KMS-11 (cell line): ENCODE results near the gene JAKMIP1.

Experiments used
- H2AFZ ChIP-seq: fragments of 200-600 bp; sonication (generic); 2 replicates; pipeline ENCODE4 v1.6.1; 2016; ENCODE audit warnings: antibody characterized with exemption, mixed run types, low read depth
- H3K27ac ChIP-seq: fragments of 200-600 bp; sonication (generic); 2 replicates; pipeline ENCODE4 v1.6.1; 2016; ENCODE audit warnings: mild to moderate bottlenecking, mixed run types
- H3K27me3 ChIP-seq: fragments of 200-600 bp; sonication (generic); 2 replicates; pipeline ENCODE4 v1.6.1; 2017; ENCODE audit warnings: mild to moderate bottlenecking, low read depth, mixed run types, moderate library complexity; ENCODE audit not compliant: insufficient read depth
- H3K36me3 ChIP-seq: fragments of 200-600 bp; sonication (generic); 2 replicates; pipeline ENCODE4 v1.6.1; 2017; ENCODE audit warnings: mild to moderate bottlenecking, mixed run types; ENCODE audit not compliant: insufficient read depth
- H3K4me1 ChIP-seq: fragments of 200-600 bp; sonication (generic); 2 replicates; pipeline ENCODE4 v1.6.1; 2016; ENCODE audit warnings: mild to moderate bottlenecking, low read depth, mixed run types; ENCODE audit not compliant: poor library complexity, severe bottlenecking
- H3K4me2 ChIP-seq: fragments of 200-600 bp; sonication (generic); 2 replicates; pipeline ENCODE4 v1.7.0; 2016; ENCODE audit warnings: mild to moderate bottlenecking, mixed run types
- H3K4me3 ChIP-seq: fragments of 200-600 bp; sonication (generic); IDR thresholded peaks from 2 replicates; pipeline ENCODE4 v1.6.1; 2017; ENCODE audit warnings: low read depth, low read length, mixed read lengths; ENCODE audit not compliant: insufficient read depth
- H3K79me2 ChIP-seq: fragments of 200-600 bp; sonication (generic); 2 replicates; pipeline ENCODE4 v1.6.1; 2016; ENCODE audit warnings: low read depth, mixed run types; ENCODE audit not compliant: insufficient read depth
- H3K9ac ChIP-seq: fragments of 200-600 bp; sonication (generic); 2 replicates; pipeline ENCODE4 v1.6.1; 2016; ENCODE audit warnings: mild to moderate bottlenecking, mixed run types
- H4K20me1 ChIP-seq: fragments of 200-600 bp; sonication (generic); 2 replicates; pipeline ENCODE4 v1.6.1; 2016; ENCODE audit warnings: mild to moderate bottlenecking, mixed run types; ENCODE audit not compliant: insufficient read depth
- CTCF ChIP-seq: fragments of 200-600 bp; sonication (generic); conservative IDR thresholded peaks from 2 replicates; pipeline ENCODE4 v1.6.1; 2017; ENCODE audit warnings: low read depth, mild to moderate bottlenecking, antibody characterized with exemption, low read length, moderate library complexity, mixed read lengths

JAKMIP1 gene

DNA sequence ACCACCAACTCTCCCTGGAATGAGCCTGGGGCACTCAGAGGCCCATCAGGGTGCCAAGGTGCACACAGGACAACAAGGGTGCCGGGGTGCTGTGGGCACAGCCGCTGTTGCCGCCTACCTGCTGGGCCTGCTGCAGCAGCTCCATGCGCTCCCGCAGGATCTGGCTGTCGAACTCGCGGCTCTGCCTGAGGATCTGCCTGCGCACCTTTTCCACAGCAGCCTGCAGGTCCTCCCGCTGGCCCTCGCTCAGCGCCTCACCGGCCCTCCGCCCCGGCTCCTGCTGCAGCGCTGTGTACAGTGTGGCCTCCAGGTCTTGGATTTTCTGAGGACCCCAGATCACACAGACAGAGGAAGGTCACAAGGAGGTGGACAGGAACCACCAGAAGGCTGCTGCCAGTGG, 164.6 kb downstream of the JAKMIP1 start:
- Histone ChIP-seq H2AFZ (no peak overlapping the region), H3K9ac (no peak overlapping the region)
- no peak for TF ChIP-seq CTCF

GRCh38 chr4:6033381-6033780, 167.0 kb downstream of the JAKMIP1 start:
- Histone ChIP-seq H3K4me3 (no peak overlapping the region), H3K4me1 (no peaks in the 10 kb centered on the region), H2AFZ (no peak overlapping the region), H3K27ac (no peak overlapping the region), H3K36me3 (no peaks in the 10 kb centered on the region), H3K9ac (no peak overlapping the region), H3K4me2 (no peak overlapping the region), H3K79me2 (no peaks in the 10 kb centered on the region), H3K27me3 (no peaks in the 10 kb centered on the region; the same call in 1 of the 2 replicates), H4K20me1 (no peaks in the 10 kb centered on the region)
- no peak for TF ChIP-seq CTCF

More for the DNA sequence above, 164.6 kb downstream of the JAKMIP1 start:
- no peak overlapping the region for H3K27ac ChIP-seq
- H3K79me2 ChIP-seq, result no peaks in the 10 kb centered on the region
- no peak overlapping the region for H3K4me2 ChIP-seq
- no peaks in the 10 kb centered on the region for H3K36me3 ChIP-seq
- no peak overlapping the region for H3K4me3 ChIP-seq
- H4K20me1 ChIP-seq, result no peaks in the 10 kb centered on the region
- H3K27me3 ChIP-seq, result no peaks in the 10 kb centered on the region
- no peaks in the 10 kb centered on the region for H3K4me1 ChIP-seq

DNA sequence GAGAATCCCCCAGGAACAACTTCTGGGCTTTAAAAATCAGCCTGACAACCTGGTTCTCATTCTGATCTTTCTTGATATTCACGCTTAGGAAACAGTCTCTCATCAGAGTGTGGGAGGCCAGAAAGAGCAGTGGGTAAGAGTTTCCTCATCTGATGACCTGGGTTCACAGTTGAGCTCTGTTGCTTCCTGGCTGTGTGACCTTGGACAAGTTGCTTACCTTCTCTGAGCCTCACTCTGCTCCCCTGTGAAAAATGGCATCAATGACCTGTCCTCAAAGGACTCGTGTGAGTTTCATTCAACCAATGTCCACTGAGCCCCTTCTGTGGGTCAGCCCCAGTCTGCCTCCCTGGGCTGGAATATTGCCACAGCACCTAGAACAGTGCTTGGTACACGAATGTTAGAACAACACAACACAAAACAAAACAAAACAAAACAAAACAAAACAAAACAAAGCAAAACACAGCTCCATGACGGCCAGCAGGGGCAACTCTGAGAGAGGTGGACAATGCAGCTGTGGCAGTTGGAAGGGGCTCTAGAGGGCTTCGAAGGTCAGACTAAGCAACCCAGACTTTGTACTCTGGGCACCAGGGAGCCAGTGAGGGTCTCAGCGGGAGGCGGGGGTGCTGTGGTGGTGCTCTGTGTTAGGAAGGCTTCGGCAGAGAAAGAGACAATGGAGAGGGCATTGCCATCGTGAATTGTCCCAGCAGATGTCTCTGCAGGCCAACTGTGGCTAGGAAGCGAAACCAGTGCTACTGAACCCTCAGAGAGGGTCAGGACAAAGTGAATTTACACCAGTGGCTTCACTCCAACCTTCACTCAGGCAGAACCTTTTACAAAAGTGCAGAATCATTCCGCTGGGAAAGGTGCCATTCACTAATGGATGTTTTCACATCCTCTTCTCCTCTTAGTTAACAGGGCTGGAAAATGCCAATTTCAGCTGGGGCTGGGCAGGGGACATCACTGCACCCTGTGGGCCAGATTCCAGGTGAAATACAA, 167.8 kb downstream of the JAKMIP1 start:
- no peak overlapping the region for H3K4me2 ChIP-seq
- H3K27me3 ChIP-seq, result no peaks in the 10 kb centered on the region; the same call in 1 of the 2 replicates
- H3K36me3 ChIP-seq, result no peaks in the 10 kb centered on the region
- H3K4me3 ChIP-seq, result no peak overlapping the region
- no peak overlapping the region for H3K27ac ChIP-seq
- no peaks in the 10 kb centered on the region for H3K4me1 ChIP-seq
- H3K79me2 ChIP-seq, result no peaks in the 10 kb centered on the region
- no peak for TF ChIP-seq CTCF
- no peak overlapping the region for H3K9ac ChIP-seq
- no peaks in the 10 kb centered on the region for H4K20me1 ChIP-seq
- H2AFZ ChIP-seq, result no peak overlapping the region

DNA sequence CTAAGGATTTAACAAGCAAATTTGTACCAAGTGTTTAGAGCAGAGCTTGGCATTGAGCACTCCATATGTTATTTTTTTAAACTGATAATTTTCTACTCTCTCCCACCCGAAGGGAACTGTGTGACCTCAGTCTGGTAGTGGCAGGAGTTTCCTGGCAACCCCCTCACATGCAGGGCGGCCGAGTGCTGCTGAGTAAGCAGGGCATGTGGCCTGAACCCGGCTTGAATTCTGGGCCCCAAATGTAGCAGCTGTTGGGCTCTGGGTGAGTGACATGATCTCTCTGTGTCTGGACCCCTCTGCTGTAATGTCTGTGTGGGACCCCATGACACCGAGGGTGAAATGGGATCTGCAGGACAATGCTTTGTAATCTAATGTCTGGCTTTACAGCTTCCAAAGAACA, 168.5 kb downstream of the JAKMIP1 start:
- no peak overlapping the region for H2AFZ ChIP-seq
- H3K27ac ChIP-seq, result no peak overlapping the region
- no peak for TF ChIP-seq CTCF
- H3K9ac ChIP-seq, result no peak overlapping the region
- H3K4me3 ChIP-seq, result no peak overlapping the region
- no peaks in the 10 kb centered on the region for H3K4me1 ChIP-seq
- no peaks in the 10 kb centered on the region; the same call in 1 of the 2 replicates for H3K27me3 ChIP-seq
- no peak overlapping the region for H3K4me2 ChIP-seq
- H4K20me1 ChIP-seq, result no peaks in the 10 kb centered on the region
- H3K79me2 ChIP-seq, result no peaks in the 10 kb centered on the region
- no peaks in the 10 kb centered on the region for H3K36me3 ChIP-seq
